CD4-positive, alpha-beta T cell treated with Interleukin-21 for 1 hour (primary cell): ENCODE data around the gene ADAD2.
"Not testable (repeated sequence)": the region's sequence is repeated elsewhere in the genome, so short reads cannot be mapped to it uniquely, and the experiment has no call there.

Source experiments
- DNase-seq: peaks from one replicate; pipeline ENCODE4 v3.0.0-alpha.2; 2020

ADAD2 gene

GRCh38 chr16:84196727-84197394 lies 5.9 kb downstream of the ADAD2 start:
- DNase-seq: no peak

- no peak for DNase-seq
Measured at GRCh38 chr16:84197466-84198128, 6.6 kb downstream of the ADAD2 start.

- no peak for DNase-seq
Measured at GRCh38 chr16:84198401-84198800, 7.4 kb downstream of the ADAD2 start.

- DNase-seq: no peak
Measured at GRCh38 chr16:84199097-84199496, 8.1 kb downstream of the ADAD2 start.

GRCh38 chr16:84199861-84200260 lies 8.9 kb downstream of the ADAD2 start:
- peak; percentile 9 for DNase-seq

GRCh38 chr16:84204551-84204950 lies 13.6 kb downstream of the ADAD2 start:
- DNase-seq: not testable (repeated sequence)

GRCh38 chr16:84205123-84205522 lies 14.2 kb downstream of the ADAD2 start:
- not testable (repeated sequence) for DNase-seq

GRCh38 chr16:84205976-84206691 lies 15.2 kb downstream of the ADAD2 start:
- DNase-seq: no peak

GRCh38 chr16:84207251-84207650 lies 16.3 kb downstream of the ADAD2 start:
- DNase-seq: no peak

GRCh38 chr16:84207879-84208278 lies 16.9 kb downstream of the ADAD2 start:
- no peak for DNase-seq

GRCh38 chr16:84209989-84210388 lies 19.0 kb downstream of the ADAD2 start:
- no peak for DNase-seq

- DNase-seq: no peak
Measured at GRCh38 chr16:84212154-84212553, 21.2 kb downstream of the ADAD2 start.

GRCh38 chr16:84212631-84213030 lies 21.7 kb downstream of the ADAD2 start:
- DNase-seq: no peak

GRCh38 chr16:84214451-84215066 lies 23.6 kb downstream of the ADAD2 start:
- DNase-seq: no peak

GRCh38 chr16:84215531-84215930 lies 24.6 kb downstream of the ADAD2 start:
- no peak for DNase-seq

- not testable (repeated sequence) for DNase-seq
Measured at GRCh38 chr16:84216144-84216543, 25.2 kb downstream of the ADAD2 start.

- no peak for DNase-seq
Measured at GRCh38 chr16:84218176-84218823, 27.3 kb downstream of the ADAD2 start.

- no peak for DNase-seq
Measured at GRCh38 chr16:84218956-84219355, 28.0 kb downstream of the ADAD2 start.

GRCh38 chr16:84220851-84221250 lies 29.9 kb downstream of the ADAD2 start:
- no peak for DNase-seq

GRCh38 chr16:84223456-84223855 lies 32.5 kb downstream of the ADAD2 start:
- DNase-seq: no peak

GRCh38 chr16:84224554-84224953 lies 33.6 kb downstream of the ADAD2 start:
- no peak for DNase-seq

- no peak for DNase-seq
Measured at GRCh38 chr16:84225126-84225525, 34.2 kb downstream of the ADAD2 start.

- DNase-seq: no peak
Measured at GRCh38 chr16:84225571-84225970, 34.6 kb downstream of the ADAD2 start.
